ENCODE data around the gene ARMC2.

- TF ChIP-seq CTCF (conservative IDR thresholded peaks at IDR 0.05; ENCODE audit: low read length) (no peak), EZH2phosphoT487 (IDR thresholded peaks at IDR 0.05; ENCODE audit: borderline replicate concordance) (no peak)
Measured at GRCh38 chr6:108811490-108811889, 36.7 kb upstream of the ARMC2 start.
